ENCODE data around the gene SLCO2A1.

SLCO2A1 gene

DNA sequence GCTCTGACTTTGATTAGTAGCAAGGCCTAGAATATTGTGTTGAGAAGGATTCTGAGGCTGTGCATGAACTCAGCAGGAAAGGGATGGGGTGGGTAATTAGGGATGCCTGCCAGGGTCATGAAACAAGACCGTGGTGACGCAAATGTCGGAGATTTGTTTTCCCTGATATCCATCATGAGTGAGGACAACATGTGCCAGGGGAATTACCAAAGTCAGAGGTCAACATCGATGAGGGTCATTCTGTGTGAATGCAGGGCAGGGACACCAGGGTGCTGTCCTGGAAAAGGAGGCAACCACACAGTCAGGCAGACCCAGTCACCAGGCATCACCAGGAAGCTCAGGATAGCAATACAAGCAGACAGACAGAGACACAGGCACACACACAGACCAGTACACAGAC, 52.2 kb downstream of the SLCO2A1 start:
- no peak for DNase-seq

GRCh38 chr3:133973249-133973980, 56.3 kb downstream of the SLCO2A1 start:
- DNase-seq, result no peak

GRCh38 chr3:133972156-133972555, 57.6 kb downstream of the SLCO2A1 start:
- DNase-seq, result no peak

DNA sequence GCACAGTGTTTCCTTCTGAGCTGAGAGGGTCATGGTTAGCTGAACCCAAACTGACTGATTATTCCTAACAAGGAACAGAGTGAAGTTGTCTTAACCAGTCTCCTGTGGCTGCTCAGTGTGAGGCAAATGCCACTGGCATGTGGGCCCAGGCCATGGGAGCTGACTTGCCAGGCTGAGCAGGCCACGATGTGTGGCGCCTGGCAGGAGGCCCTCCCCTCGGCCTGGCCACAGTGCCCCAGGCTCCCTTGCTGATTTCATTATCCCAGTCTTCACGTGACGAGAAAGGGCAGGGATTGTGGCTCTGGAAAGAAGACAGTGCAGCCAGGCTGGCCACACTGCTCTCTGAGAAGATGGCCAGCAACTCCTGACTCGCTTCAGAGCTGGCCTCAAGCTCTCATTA, 58.8 kb downstream of the SLCO2A1 start:
- DNase-seq, result no peak

DNA sequence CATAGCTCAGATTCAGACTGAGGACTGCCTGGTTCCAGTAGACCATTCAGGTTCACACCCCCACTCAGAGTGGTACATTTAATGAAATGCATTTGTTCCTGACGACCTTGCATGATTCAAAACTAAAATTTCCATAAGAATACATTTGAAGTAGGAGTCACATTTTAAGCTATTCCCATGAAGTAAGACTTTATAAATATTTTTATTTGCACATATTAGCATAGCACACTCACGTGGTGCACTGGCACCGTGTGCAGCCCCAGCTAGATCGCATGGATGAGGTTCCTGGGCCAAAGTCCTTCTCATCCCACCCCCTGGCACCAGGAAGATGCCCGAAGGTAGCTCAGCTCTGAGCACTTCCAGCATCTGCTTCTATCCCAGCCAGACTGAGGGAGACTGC, 59.4 kb downstream of the SLCO2A1 start:
- no peak for DNase-seq

DNA sequence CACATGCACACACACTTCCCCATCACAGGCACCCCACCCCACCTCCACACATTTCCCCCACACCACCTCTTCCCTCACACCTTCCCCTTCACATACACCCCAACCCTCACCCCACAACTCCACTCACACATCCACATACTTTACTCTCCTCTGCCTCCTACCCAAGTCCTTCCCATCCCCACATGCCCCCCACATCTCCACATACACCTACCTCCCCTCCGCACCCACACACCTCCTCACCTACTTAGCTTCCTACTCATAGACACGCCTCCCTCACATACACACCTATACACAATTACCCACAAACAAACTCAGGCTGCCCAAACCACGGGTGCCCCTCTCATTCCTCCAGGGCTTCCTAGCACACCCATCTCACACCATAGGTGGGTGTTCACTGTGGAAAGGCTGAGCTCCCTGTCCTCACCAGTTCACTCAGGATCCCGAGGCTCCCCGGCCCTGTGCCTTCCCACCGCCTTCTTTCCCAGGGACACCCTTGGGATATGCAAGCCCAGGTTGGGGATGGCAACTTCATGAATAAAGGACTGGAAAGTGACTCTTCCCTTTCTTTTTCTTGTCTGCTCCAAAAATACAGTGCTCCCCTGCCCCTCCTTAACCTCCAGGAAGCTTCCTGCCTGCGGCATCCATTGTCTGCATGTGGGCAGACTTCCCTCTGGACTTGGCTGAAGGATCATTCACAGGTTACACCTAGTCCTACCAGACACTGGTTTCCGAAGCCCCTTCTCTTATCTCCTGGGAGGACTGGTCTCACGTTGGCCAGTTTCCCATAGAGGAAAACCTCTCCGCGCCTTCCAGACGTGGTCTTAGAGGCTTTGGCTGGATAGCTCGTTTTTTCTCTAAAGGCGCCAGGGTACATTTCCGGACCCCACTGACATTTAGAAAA, 61.5 kb downstream of the SLCO2A1 start:
- DNase-seq, result no peak

GRCh38 chr3:133966954-133967353, 62.8 kb downstream of the SLCO2A1 start:
- no peak for DNase-seq

- no peak for DNase-seq
Measured at GRCh38 chr3:133965906-133966305, 63.8 kb downstream of the SLCO2A1 start.

GRCh38 chr3:133965013-133965570, 64.6 kb downstream of the SLCO2A1 start:
- no peak for DNase-seq

GRCh38 chr3:133964547-133964946, 65.2 kb downstream of the SLCO2A1 start:
- DNase-seq, result no peak

DNA sequence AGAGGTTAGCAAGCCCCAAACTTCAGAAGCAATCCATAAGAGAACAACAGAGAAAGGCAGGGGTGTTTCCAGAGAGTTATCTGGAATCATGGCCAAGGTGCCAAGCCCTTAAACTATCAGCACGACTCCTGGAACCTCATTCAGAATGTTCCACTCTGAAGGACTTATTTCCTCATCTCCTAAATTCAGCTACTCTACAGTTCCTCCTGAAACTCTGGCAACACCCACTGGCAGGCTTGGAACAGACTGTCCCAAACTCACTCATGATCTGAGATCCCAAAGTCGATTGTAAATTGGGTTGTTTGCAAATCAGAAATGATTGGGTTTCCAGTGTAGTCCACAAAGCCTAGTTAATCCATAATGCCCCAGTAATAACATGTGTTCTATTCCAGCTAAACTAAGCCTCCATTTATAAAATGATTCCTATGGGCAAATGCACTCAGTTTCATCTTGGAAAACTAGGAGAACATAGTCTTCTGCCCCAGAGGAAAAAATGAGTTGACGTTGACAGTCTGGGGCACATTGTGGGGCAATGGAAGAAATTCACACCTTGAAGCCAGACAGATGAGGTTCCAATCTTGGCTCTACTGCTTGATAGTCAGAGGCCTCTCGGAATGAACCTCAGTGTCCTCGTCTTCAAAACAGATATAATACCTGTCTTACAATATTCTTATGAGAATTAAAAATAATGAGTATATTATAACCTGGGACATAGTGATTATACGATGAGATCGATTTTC, 65.9 kb downstream of the SLCO2A1 start:
- no peak for DNase-seq

GRCh38 chr3:133962849-133963248, 66.9 kb downstream of the SLCO2A1 start:
- no peak for DNase-seq

DNA sequence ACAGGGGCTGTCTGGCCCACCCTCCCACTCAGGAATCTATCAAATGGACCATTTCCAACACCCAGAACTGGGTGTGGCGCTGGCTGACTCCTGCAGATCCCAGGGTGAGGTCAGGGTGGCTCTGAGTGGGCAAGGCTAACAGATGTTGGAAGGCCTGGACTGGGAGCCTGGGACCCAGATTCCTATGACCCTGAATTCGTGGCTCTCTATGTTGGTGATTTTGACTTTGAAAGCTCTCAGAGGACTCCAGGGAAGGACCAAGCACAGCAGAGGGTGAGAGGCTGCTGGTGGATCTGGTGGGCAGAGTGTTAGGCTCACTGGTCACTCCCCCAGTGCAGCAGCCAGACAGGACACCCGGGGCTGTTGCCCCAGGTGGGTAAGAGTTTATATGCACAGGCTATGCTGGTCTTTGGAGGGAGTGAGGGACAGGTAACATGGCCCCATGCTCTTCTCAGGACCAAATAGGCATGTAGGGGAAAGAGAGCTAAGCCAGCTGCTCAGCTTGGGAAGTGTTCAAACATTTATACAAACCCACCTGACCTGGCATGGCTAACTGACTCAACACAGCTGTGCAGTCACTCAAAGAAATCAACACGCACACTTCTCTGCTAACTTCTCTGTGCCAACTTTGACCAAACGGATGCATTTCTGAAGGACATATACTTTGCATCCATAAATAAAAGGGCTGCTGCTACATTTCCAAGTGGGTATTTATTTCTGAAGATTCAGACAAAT, 71.5 kb downstream of the SLCO2A1 start:
- DNase-seq, result no peak

DNA sequence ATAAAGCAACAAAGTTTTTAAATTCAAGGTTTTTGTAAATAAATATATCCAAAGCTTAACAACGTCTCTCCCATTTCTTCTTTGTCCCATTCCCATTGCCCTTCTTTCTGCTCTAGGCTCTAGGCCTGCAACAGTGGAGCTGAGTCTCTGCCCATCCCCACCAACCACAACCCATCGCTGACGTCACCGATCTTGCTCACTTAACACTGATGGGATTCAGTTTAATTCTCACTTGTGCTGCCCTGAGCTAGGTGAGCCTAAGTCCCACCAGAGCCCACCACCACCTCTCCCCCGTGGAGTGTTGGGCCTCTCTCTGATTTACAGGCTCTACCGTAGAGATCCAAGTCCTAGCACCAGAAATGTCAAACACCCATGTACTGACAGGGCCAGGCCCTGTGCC, 72.7 kb downstream of the SLCO2A1 start:
- no peak for DNase-seq

DNA sequence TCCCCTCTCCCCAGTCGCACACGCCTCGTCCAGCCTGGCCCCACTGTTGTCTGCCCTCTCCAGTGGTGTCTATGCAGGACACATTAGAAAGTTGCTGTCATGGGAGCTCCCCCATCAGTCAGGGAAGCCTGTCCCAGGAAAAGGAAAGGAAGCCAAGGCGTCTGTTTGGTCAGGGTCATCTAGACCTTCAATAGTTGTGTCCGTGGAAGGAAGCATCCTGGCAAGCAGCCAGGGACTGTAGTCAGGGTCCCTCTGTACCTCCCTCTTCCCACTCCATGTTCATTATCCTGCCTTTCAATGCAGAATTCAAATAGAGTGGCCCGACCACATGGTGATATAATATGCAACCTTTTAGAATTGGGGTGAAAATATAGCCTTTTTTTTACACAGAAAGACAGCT, 73.4 kb downstream of the SLCO2A1 start:
- DNase-seq, result no peak

- DNase-seq, result no peak
Measured at GRCh38 chr3:133955892-133956291, 73.8 kb downstream of the SLCO2A1 start.

DNA sequence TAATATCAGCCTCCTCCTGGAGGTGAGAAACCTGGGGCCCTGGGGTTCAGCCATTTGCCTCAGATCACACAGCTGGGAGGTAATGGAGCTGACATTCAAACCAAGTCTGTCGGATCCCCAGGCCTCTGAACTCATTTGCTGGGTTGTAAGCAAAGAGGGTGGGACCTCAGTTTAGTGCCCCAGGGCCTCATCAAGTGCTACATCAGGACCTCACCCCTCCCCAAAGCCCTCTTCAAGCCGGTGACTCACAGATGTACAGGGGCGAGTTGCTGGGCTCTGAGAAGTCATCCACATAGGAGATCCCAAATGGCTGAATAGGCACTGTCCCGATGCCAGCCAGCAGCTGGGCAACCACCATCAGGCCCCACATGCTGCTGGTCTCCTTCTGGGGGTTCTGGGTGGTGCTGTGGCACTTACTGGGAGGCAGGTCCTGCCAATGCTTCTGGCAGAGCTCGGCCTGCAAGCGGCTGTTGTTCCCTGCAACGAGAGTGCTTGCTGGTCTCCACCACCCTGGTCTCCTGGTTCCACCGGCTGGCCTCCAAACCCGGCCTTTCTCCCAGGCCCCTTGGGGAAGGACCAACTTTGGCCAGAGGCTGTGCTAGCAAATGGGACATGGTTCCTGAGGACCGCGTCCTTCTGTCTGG, 74.9 kb downstream of the SLCO2A1 start:
- DNase-seq, result no peak

- no peak for DNase-seq
Measured at GRCh38 chr3:133953297-133953696, 76.4 kb downstream of the SLCO2A1 start.

- no peak for DNase-seq
Measured at GRCh38 chr3:133949438-133949837, 80.3 kb downstream of the SLCO2A1 start.

DNA sequence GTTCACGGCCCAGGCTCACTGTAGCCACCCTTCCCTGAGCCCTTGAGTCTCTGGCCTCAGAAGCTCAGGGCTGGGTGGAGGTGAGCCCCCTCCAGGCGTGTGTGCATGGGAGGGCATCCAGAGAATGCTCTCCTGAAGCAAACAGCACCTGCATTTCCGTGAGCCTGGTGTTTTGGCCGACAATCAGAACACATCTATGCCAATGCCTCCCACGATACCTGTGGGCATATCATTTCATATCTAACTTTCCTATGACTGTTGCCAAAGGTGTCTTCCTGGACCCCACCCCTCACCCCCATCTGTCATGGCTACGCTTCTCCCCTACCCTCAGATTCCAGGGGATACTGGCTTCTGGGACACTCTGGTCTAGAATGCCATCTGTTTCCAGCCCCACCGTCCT, 80.7 kb downstream of the SLCO2A1 start:
- no peak for DNase-seq

DNA sequence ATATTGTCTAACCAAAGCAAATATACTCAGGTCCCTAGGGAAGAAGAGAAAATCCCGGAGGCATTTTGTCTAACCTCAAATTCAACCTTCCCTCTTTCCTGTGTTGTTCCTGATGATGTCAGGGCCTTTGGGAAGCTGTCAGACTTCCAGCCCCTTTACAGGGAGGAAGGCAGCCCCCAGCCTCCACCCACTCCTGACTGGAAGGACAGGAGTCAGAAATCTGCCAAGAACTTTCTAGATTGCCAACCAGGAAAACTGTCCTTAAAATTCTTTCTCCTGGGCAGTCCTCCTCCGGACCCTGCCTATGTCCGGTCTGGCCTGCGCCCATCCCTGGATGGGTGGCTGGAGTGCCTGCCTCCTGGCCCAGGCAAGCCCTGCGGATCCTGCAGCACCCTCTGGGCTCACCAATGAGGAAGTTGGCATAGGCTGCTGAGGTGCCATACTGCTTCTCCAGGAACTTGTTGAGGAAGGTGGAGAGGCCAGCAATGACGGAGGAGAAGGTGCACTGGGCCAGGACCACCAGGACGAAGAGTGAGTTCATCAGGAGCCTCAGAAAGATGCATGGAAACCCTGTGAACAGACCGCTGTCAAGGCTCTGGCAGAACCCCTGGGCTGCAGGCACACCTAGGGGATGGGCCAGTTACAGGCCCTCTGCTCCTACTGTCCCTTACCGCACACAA, 81.5 kb downstream of the SLCO2A1 start:
- no peak for DNase-seq

Measured in NK-92 treated with Interleukin-12 subunit alpha and Interleukin-12 subunit beta, amount 100 ng/mL, for 24 hours (cell line).